Caki2 (cell line): Measurements from ENCODE around the gene C5. TPM values are rescaled to one million over a fixed set of nuclear protein-coding genes. Genes with fewer than 3 reads are reported as not detected.

Experiments used
- DNase-seq: peaks from one replicate; pipeline ENCODE4 v3.0.0-alpha.2; 2015; ENCODE audit warnings: low read depth
- in situ Hi-C: cut with HindIII; loops from 2 replicates; pipeline ENCODE4 v1.10.0; 2016; ENCODE audit warnings: low sequenced_read_pairs, low pct_unique_long_range_greater_than_20kb, mixed read lengths
- total RNA-seq: library from RNA; depleted of rRNA; stranded (reverse); fragments of >200 nt; shearing (Covaris generic); gene quantifications from 2 replicates; pipeline ENCODE4 v1.2.3, GENCODE V29; 2014; ENCODE audit warnings: low replicate concordance

C5 gene
- total RNA-seq, 1 experiment from 2014 or later, result 1.9 TPM

DNA sequence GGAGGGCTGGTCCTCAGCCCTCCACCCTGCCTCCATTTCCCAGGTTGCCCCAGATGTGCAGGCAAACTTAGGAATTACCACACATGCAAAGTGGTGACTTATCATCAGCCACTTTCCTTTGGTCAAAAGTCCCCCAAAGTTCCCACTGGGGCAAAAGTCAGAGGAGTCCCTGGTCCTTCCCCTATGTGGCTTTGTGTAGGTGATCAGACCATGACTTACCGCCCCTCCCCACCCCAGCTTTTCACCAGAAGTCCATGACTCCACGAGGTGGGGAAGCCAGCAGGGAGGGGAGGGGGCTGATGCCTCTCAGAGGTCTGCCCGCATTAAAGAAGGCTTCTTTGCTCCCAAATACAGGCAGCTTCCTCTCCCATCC, 129.3 kb downstream of the C5 start:
- DNase-seq, result no peak
- in situ Hi-C loops, result no loop called here

- in situ Hi-C loops, result no loop called here
- no peak for DNase-seq
Observed at GRCh38 chr9:120919843-120920805, 130.0 kb downstream of the C5 start.

DNA sequence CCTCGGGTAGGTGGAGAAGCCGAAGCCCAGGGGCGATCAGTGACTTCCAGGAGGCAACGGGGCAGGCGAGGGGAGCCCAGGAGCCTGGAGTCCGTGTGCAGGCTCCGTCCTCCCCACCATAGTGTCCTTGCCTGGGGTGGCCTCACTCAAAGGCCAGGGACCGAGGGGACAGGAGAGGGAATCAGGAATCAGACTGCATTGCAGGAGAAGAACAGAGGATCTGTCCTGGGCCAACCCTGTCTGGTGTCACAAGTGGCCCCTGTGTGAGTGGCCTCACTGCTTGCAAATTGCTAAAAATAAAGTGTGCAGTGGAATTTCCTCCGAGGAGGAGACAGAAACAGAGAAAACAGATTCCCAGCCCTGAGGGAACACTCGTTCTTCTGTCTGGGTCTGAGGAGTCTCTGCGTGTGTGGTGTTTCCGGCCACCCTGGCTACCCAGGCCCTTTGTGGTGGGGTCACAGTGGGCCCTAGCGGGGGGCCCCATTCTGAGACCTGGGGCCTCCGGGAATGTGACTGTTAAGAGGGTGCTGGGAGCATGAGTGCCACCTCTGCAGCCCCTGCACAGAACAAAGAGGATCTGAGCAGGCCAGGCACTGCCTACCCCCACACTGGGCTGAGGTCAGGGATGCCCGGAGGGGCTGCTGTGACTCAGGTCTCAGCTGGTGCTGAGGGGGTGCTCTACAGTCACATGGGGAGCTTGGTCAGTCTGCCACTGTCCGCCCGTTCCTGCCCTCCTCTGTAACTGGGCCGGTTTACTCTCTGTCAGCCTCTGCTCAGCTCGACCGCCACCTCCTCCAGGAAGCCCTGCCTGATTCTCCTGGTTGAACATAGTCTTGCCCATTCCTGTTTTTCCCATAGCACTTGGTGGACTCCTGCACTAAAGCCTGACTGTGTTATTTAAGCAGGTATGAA, 130.9 kb downstream of the C5 start:
- in situ Hi-C loops, result no loop called here

DNA sequence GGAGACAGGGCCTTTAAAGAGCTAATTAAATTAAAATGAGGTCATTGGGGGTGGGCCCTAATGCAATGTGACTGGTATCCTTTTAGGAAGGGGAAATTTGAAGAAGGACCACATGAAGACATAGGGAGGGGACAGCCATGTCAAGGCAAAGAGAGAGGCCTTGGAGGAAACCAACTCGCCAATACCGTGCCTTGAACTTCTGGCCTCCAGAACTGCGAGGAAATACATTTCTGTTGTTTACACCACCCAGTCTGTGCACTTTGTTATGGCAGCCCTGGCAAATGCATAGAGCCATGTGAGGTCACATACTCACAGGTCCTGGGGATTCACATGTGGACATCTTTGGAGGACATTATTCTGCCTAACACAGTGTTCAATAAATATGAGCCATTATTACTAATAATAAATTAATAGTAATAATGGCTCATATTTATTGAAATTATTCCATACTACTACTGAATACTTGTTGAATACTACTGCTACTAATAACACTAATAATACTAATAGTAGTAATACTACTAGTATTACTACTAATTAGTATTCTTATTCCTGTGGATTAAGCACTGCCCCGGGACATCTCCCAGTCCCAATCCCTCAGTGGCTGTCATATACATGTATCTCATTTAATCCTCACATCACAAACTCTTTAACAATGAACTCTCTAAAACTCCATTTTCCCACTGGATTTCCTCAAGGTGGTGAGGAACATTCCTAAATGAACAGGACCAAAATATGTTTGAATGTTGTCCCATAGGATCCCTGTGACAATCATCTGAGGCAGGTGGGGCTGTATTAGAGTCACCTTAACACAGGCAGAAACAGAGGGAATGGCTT, 131.9 kb downstream of the C5 start:
- in situ Hi-C loops, result no loop called here

More for the DNA sequence above, 130.9 kb downstream of the C5 start:
- no peak for DNase-seq

GRCh38 chr9:120916991-120917880, 132.8 kb downstream of the C5 start:
- in situ Hi-C loops, result no loop called here
- DNase-seq, result no peak

More for the DNA sequence above, 131.9 kb downstream of the C5 start:
- no peak for DNase-seq

DNA sequence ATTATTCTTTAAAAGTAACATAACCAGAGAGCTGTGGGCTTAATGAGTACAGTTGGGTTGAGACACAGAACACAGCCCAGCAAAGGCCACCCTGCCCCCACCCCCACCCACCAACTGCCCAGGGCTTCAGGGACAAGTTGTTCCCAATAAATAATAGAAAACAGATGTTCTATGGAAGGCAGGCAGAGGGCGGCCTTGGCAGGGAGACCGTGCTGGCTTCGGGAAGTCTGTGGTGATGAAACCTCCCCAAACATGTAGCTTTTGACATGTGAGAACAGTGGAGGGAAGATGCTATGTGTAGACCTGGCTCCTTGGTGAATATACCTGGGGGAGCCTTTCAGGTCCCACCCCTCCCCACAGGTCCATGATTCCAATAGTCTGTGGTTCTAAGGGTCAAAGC, 133.5 kb downstream of the C5 start:
- DNase-seq, result no peak
- in situ Hi-C loops, result no loop called here

DNA sequence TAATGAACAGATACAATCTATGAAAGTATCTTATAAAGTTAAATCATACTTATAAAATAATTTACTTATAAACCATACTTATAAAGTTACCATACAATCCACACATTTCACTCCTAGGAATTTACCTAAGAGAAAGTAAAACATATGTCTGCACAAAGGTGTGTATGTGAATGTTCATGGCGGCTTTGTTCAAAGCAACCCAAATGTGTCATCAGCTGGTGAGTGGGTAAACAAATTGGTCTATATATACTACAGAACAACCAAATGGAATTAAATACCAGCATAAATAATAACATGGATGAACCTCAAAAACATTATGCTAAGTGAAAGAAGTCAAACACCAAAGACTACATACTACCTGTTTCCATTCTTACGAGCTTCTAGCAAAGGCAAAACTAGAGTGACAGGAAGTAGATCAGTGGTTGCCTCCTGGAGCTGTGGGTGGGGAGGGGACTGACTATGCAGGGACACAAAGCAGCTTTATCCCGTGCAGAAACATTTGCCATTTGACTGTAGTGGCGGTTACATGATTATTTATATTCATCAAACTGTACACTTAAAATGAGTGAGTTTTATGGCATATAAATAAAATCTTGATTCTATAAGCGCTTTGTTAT, 134.1 kb downstream of the C5 start:
- in situ Hi-C loops, result no loop called here

DNA sequence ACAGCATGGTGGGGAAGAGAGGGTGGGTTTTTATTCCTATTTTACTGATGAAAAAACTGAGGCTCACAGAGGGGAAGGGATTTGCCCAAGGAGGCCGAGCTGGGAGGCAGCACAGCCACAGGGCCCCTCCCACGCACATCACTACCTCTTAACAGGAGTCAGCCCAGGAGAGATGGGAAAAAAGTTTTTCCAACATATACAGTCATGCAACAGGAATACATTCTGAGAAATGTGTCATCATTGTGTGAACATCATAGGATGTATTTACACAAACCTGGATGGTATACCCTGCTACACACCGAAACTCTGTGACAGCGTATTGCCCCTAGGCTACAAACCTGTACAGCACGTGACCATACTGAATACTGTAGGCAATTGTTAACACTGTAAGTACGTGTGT, 135.1 kb downstream of the C5 start:
- in situ Hi-C loops, result no loop called here
- DNase-seq, result no peak

More for the DNA sequence above, 134.1 kb downstream of the C5 start:
- no peak for DNase-seq

DNA sequence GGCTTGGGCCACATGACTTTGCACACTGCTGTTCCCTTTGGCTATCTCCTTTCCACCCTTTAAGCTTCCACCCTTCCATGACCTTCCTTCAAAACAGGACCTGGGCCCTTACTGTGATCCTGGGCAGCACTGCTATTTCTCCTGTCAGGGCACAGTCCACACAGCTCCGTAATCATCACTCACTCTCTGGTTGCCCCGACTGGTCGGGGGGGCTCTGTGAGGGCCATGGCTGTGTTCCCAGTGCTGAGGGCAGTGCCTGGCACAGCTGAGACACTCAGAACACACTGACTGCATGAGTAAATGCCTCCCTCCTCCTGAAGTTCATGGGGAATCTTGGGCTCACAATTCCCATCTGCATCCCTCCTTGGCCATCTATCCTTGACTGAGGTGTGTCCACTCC, 135.7 kb downstream of the C5 start:
- in situ Hi-C loops, result no loop called here
- no peak for DNase-seq

DNA sequence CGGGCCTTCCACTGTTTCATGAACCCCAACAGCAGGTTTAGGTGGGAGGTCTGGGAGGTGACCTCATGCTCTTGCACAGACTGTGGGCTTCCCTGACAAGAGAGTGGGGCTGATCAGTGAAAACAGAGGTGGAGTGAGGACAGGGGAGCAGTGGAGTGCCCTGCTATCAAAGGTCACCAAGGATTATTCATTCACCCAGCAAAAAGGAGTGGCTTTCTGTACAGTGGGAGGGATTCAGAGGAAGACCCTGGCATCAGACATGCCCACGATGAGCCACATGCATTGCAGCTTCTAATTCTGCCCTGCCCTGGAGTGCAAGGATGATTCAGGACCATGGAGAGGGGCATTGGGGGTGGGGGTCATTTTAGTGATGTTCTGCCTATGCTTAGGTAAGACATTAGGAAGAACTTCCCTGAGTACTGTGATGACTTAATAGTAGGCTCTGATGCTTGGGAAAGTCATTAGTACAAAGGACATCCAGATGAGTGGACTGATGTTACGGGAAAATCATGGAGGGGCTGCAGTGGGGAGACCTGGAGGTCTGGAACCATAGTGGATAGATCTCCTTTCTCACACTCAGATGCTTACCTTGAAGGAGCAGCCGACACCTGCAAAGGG, 136.3 kb downstream of the C5 start:
- in situ Hi-C loops, result no loop called here
- no peak for DNase-seq

- no peak for DNase-seq
Observed at GRCh38 chr9:120912958-120913646, 137.0 kb downstream of the C5 start.

GRCh38 chr9:120911295-120911837, 138.7 kb downstream of the C5 start:
- DNase-seq, result no peak
- in situ Hi-C loops, result no loop called here

More at GRCh38 chr9:120912958-120913646, 137.0 kb downstream of the C5 start:
- in situ Hi-C loops, result no loop called here

GRCh38 chr9:120910643-120911042, 139.4 kb downstream of the C5 start:
- in situ Hi-C loops, result no loop called here
- no peak for DNase-seq

- DNase-seq, result no peak
- in situ Hi-C loops, result no loop called here
Observed at GRCh38 chr9:120909904-120910303, 140.2 kb downstream of the C5 start.

DNA sequence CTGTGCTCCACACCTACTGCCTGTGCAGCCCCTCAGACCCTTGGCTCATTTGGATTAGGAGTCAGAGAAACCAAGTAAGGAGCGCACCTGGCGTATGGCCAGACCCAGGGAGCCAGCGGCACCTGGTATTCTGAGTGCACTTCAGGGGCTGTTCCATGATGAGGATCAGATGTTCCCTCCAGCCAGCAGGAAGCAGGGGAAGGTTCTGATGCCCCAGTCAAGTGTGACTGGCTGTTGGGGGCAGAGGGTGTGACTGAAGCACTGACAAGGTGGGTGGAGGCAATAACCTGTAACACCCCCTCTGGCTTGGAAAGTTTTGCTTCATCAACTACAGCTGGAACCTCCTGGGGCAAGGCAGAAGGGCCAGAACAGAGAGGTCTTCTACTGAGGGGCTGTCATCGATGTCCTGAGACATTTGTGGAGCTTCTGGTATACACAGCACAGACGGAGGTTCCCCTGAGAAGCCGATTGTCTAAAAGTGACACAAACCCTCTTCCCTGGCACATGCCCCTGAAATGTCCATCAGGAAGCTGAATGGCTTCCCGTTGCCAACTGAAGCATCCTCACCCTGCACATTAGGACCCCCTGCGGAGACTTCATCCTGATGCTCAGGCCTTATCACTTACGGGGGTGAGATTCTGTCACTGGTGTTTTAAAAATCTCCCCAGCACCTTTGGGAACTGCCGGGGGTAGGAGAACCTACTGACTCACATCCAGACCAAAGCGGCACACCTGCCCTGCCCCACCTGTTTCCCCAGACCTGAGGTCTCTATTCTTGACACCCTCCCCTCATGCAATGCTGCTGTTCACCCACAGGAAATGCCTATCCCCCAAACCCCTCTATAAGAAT, 144.5 kb downstream of the C5 start:
- in situ Hi-C loops, result no loop called here
- DNase-seq, result no peak
